ENCODE measurements around the gene SLC1A2. TPM values are rescaled to one million over a fixed set of nuclear protein-coding genes. Genes with fewer than 3 reads are reported as not detected.

SLC1A2 gene
- total RNA-seq, 1 experiment from 2014 or later: not detected

DNA sequence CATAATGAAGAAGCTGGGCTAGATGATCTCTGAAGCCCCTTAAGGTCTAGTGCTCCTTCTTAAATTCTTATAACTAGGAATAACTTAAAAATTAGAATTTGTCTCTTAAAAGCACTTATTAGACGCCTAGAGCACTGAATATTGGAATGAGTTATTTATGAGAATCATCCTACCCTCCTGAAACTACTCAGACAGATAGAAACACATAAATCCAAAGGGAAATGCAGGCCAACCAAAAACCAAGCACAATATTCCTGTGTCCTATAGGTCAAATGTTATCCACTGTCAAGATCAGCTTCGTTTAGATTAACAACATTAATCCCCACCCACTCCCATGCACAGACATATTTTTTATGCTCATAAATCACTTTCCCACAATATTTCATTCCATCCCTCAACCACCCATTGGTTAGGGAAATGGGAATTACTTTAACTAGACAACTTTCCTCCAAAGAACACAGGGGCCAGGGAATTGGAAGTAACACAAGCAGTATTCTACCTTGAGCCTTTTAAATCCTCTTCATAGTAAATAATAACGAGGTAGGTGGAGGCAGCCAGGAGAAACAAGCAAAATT, 193.3 kb downstream of the SLC1A2 start:
- Mint-ChIP-seq H3K27me3 (ENCODE audit: insufficient read depth, unreplicated experiment) (no peaks in the 10 kb centered on the region), H3K36me3 (ENCODE audit: insufficient read depth, unreplicated experiment) (peaks cover 84% of the 10 kb centered on the region), H3K4me1 (ENCODE audit: insufficient read depth, unreplicated experiment) (no peaks in the 10 kb centered on the region), H3K4me3 (ENCODE audit: unreplicated experiment) (no peak overlapping the region), H3K27ac (ENCODE audit: low read depth, unreplicated experiment) (no peak overlapping the region), H3K9me3 (ENCODE audit: unreplicated experiment) (no peaks in the 10 kb centered on the region)
- ChIA-PET CTCF (interaction anchor here (1.5 kb wide), 1 partner anchor 166 kb away, joined by 3 read pairs; no protein-coding TSS in a partner anchor), POLR2A (no interaction called here)
- TF ChIP-seq, protein P1, sequence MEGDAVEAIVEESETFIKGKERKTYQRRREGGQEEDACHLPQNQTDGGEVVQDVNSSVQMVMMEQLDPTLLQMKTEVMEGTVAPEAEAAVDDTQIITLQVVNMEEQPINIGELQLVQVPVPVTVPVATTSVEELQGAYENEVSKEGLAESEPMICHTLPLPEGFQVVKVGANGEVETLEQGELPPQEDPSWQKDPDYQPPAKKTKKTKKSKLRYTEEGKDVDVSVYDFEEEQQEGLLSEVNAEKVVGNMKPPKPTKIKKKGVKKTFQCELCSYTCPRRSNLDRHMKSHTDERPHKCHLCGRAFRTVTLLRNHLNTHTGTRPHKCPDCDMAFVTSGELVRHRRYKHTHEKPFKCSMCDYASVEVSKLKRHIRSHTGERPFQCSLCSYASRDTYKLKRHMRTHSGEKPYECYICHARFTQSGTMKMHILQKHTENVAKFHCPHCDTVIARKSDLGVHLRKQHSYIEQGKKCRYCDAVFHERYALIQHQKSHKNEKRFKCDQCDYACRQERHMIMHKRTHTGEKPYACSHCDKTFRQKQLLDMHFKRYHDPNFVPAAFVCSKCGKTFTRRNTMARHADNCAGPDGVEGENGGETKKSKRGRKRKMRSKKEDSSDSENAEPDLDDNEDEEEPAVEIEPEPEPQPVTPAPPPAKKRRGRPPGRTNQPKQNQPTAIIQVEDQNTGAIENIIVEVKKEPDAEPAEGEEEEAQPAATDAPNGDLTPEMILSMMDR (IDR thresholded peaks at IDR 0.05; ENCODE audit: unreplicated experiment): no peak
- no peak for DNase-seq (ENCODE audit: unreplicated experiment)
- intact Hi-C loops (cut with micrococcal nuclease): no loop called here
- no TSS peak for BruUV-seq (replicated peaks)

DNA sequence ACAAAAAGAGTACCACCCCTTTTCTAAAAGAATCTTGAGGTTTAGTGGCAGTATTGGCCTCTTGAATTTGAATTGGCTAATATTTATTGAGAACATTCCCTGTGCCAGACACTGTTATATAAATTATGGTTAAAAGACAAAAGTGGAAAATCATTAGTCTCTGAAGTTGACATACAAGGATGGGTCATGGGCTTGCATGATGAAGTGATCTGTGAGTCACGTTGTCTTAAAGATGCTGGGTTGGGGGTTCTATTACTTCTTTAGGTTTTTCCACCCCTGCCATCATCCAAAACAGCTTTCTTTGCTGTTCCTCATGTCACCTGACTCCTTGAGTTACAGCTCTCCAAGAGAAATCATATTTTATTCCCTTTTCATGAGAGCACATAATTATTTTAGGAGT, 195.4 kb downstream of the SLC1A2 start:
- Mint-ChIP-seq H3K36me3 (ENCODE audit: insufficient read depth, unreplicated experiment) (peaks cover 86% of the 10 kb centered on the region), H3K4me3 (ENCODE audit: unreplicated experiment) (no peak overlapping the region), H3K27me3 (ENCODE audit: insufficient read depth, unreplicated experiment) (no peaks in the 10 kb centered on the region), H3K27ac (ENCODE audit: low read depth, unreplicated experiment) (no peak overlapping the region), H3K9me3 (ENCODE audit: unreplicated experiment) (no peaks in the 10 kb centered on the region), H3K4me1 (ENCODE audit: insufficient read depth, unreplicated experiment) (no peaks in the 10 kb centered on the region)
- intact Hi-C loops (cut with micrococcal nuclease): no loop called here
- BruUV-seq (replicated peaks): no TSS peak
- TF ChIP-seq, protein P1 (IDR thresholded peaks at IDR 0.05; ENCODE audit: unreplicated experiment): no peak
- POLR2A ChIA-PET: interaction anchor here (1.8 kb wide), 1 partner anchor 10 kb away, joined by 4 read pairs; no protein-coding TSS in a partner anchor
- no peak for DNase-seq (ENCODE audit: unreplicated experiment)
- CTCF ChIA-PET: interaction anchor here (0.6 to 1.1 kb wide), 2 partner anchors 281 to 335 kb away, joined by 4 read pairs; no protein-coding TSS in a partner anchor

DNA sequence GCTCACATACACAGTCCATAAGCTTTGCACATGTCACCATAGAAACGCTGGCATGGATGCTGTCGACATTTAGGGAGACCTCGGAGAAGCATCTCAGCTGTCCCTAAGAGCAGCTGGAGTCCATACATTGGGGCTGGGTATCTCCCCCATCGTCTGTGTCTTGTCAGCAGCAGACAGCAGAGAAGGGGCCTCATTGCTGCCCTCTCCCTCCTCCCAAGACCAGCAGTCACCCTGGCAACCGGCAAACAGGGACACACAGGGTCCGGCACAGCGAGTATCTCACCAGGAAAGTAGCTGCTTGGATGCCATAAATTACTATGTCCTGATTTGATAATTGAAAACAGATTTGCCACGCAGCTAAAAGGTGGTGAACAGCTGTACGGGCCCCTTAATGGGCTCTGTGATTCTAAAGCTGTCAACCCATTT, 196.0 kb downstream of the SLC1A2 start:
- no peak overlapping the region for H3K4me3 Mint-ChIP-seq (ENCODE audit: unreplicated experiment)
- TF ChIP-seq, protein P1 (IDR thresholded peaks at IDR 0.05; ENCODE audit: unreplicated experiment): no peak
- BruUV-seq (replicated peaks): no TSS peak
- CTCF ChIA-PET: interaction anchor here (0.6 to 1.2 kb wide), 4 partner anchors 13 to 334 kb away, joined by 3 to 4 read pairs (median 4); no protein-coding TSS in a partner anchor
- H3K27ac Mint-ChIP-seq (ENCODE audit: low read depth, unreplicated experiment): no peak overlapping the region
- no peaks in the 10 kb centered on the region for H3K27me3 Mint-ChIP-seq (ENCODE audit: insufficient read depth, unreplicated experiment)
- peaks cover 87% of the 10 kb centered on the region for H3K36me3 Mint-ChIP-seq (ENCODE audit: insufficient read depth, unreplicated experiment)
- no peaks in the 10 kb centered on the region for H3K9me3 Mint-ChIP-seq (ENCODE audit: unreplicated experiment)
- no peak for DNase-seq (ENCODE audit: unreplicated experiment)
- intact Hi-C loops (cut with micrococcal nuclease): no loop called here
- no peaks in the 10 kb centered on the region for H3K4me1 Mint-ChIP-seq (ENCODE audit: insufficient read depth, unreplicated experiment)
- POLR2A ChIA-PET: interaction anchor here (0.8 to 1.8 kb wide), 3 partner anchors 9 to 163 kb away, joined by 3 to 4 read pairs (median 4); no protein-coding TSS in a partner anchor

DNA sequence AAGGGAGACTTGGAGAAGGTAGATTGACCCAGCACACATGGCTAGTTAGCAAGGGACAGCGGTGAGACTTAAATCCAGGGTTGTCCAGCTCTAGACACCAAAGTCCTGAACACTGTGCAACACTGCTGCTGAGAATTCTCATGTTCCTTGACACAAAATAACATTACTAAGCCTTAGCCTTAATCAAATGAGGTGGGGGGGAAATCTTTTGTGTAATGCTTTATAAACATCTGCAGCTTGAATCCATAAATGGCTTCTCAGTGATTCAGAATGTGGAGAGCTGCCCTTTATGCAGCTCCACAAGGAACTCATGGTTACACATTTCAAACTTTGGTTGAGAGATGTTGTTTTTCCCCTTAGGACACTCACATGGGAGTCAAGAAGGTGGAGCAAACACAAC, 200.4 kb downstream of the SLC1A2 start:
- POLR2A ChIA-PET: interaction anchor here (1.2 to 1.4 kb wide), 2 partner anchors 12 to 15 kb away, joined by 3 read pairs; no protein-coding TSS in a partner anchor
- Mint-ChIP-seq H3K27ac (ENCODE audit: low read depth, unreplicated experiment) (no peak overlapping the region), H3K4me1 (ENCODE audit: insufficient read depth, unreplicated experiment) (peaks cover 13% of the 10 kb centered on the region), H3K4me3 (ENCODE audit: unreplicated experiment) (no peak overlapping the region), H3K27me3 (ENCODE audit: insufficient read depth, unreplicated experiment) (no peaks in the 10 kb centered on the region), H3K36me3 (ENCODE audit: insufficient read depth, unreplicated experiment) (peaks cover 78% of the 10 kb centered on the region), H3K9me3 (ENCODE audit: unreplicated experiment) (no peaks in the 10 kb centered on the region)
- BruUV-seq (replicated peaks): no TSS peak
- intact Hi-C loops (cut with micrococcal nuclease): no loop called here
- TF ChIP-seq, protein P1 (IDR thresholded peaks at IDR 0.05; ENCODE audit: unreplicated experiment): no peak
- CTCF ChIA-PET: interaction anchor here (0.6 to 1.4 kb wide), 4 partner anchors 18 to 1260 kb away, joined by 3 to 5 read pairs (median 4); no protein-coding TSS in a partner anchor
- no peak for DNase-seq (ENCODE audit: unreplicated experiment)
